Endothelial cell of hepatic sinusoid (primary cell): ENCODE data around the gene LDB1.

Source experiments
- in situ Hi-C: cut with HindIII; loops from 2 replicates; pipeline ENCODE4 v1.10.0; 2017; ENCODE audit warnings: low sequenced_read_pairs

Gene LDB1

GRCh38 chr10:102065561-102066398 lies 54.4 kb downstream of the LDB1 start:
- in situ Hi-C loops: no loop called here

DNA sequence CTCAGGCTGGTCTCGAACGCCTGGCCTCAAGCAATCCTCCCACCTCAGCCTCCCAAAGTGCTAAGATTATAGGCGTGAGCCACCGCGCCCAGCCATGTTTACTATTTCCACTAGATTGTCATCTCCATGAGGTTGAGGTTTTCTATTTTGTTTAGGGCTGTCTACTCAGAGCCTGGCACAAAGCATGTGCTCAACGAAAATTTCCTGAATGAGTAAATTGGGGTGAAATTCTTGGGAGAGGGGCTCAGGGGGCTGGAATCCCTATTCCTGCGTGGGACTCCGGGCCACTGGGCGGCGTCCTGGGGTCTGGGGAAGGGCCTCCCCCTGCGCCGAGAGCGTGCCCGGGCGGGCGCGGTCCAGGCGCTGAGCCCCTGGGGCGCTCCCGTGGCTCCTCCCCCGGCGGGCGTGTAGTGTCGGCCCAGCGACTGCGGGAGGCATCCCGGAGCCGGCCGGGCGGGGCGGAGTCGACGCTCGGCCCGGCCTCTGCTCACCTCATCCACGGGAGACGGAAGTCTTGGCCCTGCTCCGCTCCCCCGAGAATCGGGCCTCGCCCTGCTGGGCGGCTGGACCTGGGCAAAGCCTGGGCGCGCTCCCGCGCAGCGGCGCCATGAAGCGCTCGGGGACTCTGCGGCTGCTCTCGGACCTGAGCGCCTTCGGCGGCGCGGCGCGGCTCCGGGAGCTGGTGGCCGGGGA lies 55.2 kb downstream of the LDB1 start, which contains the start of gene HPS6:
TSS of gene HPS6 (plus strand) at position 482 of the 693 bp plus-strand sequence. CDS start at position 608, 126 bp downstream.
- in situ Hi-C loops: no loop called here

- in situ Hi-C loops: no loop called here
Measured at GRCh38 chr10:102064503-102064867, 55.7 kb downstream of the LDB1 start.

DNA sequence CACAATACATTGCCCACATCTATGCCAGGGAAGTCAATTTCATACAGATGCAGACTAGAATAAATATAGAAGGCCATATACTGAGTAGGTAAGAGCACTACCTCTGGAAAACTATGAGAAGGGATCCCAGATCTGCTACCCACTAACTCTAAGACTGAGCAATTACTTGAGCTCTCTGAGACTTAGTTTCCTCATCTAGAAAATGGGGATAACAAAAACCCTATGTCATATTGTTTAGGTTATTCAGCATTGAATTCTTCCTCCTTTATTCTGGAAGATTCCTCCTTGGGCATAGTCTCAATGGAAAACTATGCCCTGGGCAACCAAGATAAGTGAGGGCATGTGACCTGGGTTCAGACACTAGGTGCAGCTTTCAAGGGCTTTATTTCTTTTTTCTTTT lies 60.2 kb downstream of the LDB1 start:
- in situ Hi-C loops: no loop called here
